GM18861 (cell line): ENCODE data around the gene DHX8.

Experiments used
- ATAC-seq: cut with Tn5 transposase; IDR thresholded peaks from one replicate; pipeline ENCODE4 v1.9.1; 2021; ENCODE audit not compliant: unreplicated experiment

The DHX8 gene

GRCh38 chr17:43572368-43572980 lies 88.7 kb downstream of the DHX8 start:
- no peak for ATAC-seq

- ATAC-seq: no peak
Measured at GRCh38 chr17:43573579-43574321, 90.0 kb downstream of the DHX8 start.

GRCh38 chr17:43574348-43574747 lies 90.6 kb downstream of the DHX8 start:
- no peak for ATAC-seq

- no peak for ATAC-seq
Measured at GRCh38 chr17:43574896-43575525, 91.2 kb downstream of the DHX8 start.
